ENCODE data around the gene NRP1.
"Not testable (repeated sequence)": the region's sequence is repeated elsewhere in the genome, so short reads cannot be mapped to it uniquely, and the experiment has no call there.

NRP1 gene

GRCh38 chr10:33306701-33307519 is 27.6 kb downstream of the NRP1 start:
- Mint-ChIP-seq H3K27ac (ENCODE audit: low read depth) (no peak overlapping the region), H3K9me3 (no peaks in the 10 kb centered on the region), H3K27me3 (peaks cover 25% of the 10 kb centered on the region), H3K36me3 (ENCODE audit: insufficient read depth) (peaks cover 3% of the 10 kb centered on the region), H3K4me3 (no peak overlapping the region), H3K4me1 (no peaks in the 10 kb centered on the region)
- ATAC-seq (replicated peaks; ENCODE audit: extremely low read depth, poor library complexity, severe bottlenecking) (no peak), DNase-seq (ENCODE audit: low spot score in 2 of 2) (no peak)

GRCh38 chr10:33306126-33306525 is 28.3 kb downstream of the NRP1 start:
- no peak for ATAC-seq (replicated peaks; ENCODE audit: extremely low read depth, poor library complexity, severe bottlenecking)
- Mint-ChIP-seq H3K4me3 (no peak overlapping the region), H3K27ac (ENCODE audit: low read depth) (no peak overlapping the region), H3K27me3 (peaks cover 30% of the 10 kb centered on the region), H3K9me3 (no peaks in the 10 kb centered on the region), H3K36me3 (ENCODE audit: insufficient read depth) (peaks cover 3% of the 10 kb centered on the region), H3K4me1 (no peaks in the 10 kb centered on the region)
- no peak for DNase-seq (ENCODE audit: low spot score in 2 of 2)

GRCh38 chr10:33304423-33305225 is 29.8 kb downstream of the NRP1 start:
- ATAC-seq (replicated peaks; ENCODE audit: extremely low read depth, poor library complexity, severe bottlenecking) (no peak), DNase-seq (ENCODE audit: low spot score in 2 of 2) (no peak)
- Mint-ChIP-seq H3K9me3 (no peaks in the 10 kb centered on the region), H3K4me3 (no peak overlapping the region), H3K27ac (ENCODE audit: low read depth) (no peak overlapping the region), H3K27me3 (peaks cover 33% of the 10 kb centered on the region), H3K36me3 (ENCODE audit: insufficient read depth) (peaks cover 3% of the 10 kb centered on the region), H3K4me1 (no peaks in the 10 kb centered on the region)

DNA sequence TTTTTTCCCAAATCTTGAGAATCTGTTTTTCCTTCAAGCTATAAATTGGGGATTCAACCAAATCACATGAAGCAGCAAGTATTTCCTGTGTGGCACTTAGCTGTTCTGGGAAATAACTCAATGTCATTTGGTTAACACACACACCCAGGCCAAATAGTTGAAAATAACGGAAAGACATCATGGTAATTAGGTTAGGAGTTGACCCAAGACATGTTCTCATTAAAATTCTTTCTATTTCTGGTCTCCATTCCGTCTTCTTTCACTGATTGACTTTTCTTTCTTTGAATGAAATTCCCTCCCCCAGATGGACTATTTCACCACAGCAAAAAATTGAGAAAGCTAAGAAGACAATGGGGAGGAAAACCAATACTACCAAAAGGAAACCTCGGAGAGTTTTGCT is 30.5 kb downstream of the NRP1 start:
- Mint-ChIP-seq H3K27ac (ENCODE audit: low read depth) (no peak overlapping the region), H3K4me1 (no peaks in the 10 kb centered on the region), H3K36me3 (ENCODE audit: insufficient read depth) (peaks cover 3% of the 10 kb centered on the region), H3K4me3 (no peak overlapping the region), H3K9me3 (no peaks in the 10 kb centered on the region), H3K27me3 (peaks cover 33% of the 10 kb centered on the region)
- no peak for DNase-seq (ENCODE audit: low spot score in 2 of 2)
- ATAC-seq (replicated peaks; ENCODE audit: extremely low read depth, poor library complexity, severe bottlenecking): no peak

GRCh38 chr10:33302208-33302829 is 32.1 kb downstream of the NRP1 start:
- Mint-ChIP-seq H3K27me3 (peaks cover 33% of the 10 kb centered on the region), H3K36me3 (ENCODE audit: insufficient read depth) (peaks cover 3% of the 10 kb centered on the region), H3K4me3 (no peak overlapping the region), H3K9me3 (no peaks in the 10 kb centered on the region), H3K27ac (ENCODE audit: low read depth) (no peak overlapping the region), H3K4me1 (no peaks in the 10 kb centered on the region)
- ATAC-seq (replicated peaks; ENCODE audit: extremely low read depth, poor library complexity, severe bottlenecking) (no peak), DNase-seq (ENCODE audit: low spot score in 2 of 2) (no peak)

DNA sequence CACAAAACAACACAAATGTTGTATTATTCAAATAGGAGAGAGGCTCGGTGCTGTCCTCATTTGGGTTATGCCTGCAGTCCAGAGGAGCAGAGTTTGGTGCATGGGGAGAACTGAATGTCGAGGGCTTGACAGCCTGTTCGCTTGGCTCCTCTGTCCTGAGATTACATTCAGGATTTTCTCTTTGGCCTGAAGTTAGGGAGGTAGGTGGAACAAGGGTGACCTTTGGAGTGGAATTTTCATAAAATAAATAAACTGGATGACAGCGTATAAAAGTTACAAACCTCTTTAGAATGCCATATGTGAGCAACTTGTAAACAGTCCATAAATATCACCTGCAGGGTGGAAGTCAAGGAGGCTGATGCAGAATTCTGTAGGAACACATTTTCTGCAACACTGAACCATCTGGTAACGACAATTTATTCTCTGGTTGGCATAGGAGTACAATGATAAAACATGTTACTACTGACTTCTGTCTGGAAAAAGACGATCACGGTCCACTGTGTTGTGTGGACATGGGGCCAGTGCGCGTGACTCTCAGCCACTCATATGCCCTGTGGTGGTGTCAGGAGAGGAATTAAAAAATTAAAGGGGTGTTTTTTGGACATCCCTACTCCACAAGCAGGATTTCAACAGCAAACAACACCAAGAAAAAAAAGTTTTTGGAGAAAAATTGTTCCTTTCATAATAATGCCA is 33.2 kb downstream of the NRP1 start:
- peaks cover 33% of the 10 kb centered on the region for H3K27me3 Mint-ChIP-seq
- no peak overlapping the region for H3K4me3 Mint-ChIP-seq
- ATAC-seq (replicated peaks; ENCODE audit: extremely low read depth, poor library complexity, severe bottlenecking) (no peak), DNase-seq (ENCODE audit: low spot score in 2 of 2) (no peak)
- no peaks in the 10 kb centered on the region for H3K4me1 Mint-ChIP-seq
- no peak overlapping the region for H3K27ac Mint-ChIP-seq (ENCODE audit: low read depth)
- H3K36me3 Mint-ChIP-seq (ENCODE audit: insufficient read depth): peaks cover 3% of the 10 kb centered on the region
- no peaks in the 10 kb centered on the region for H3K9me3 Mint-ChIP-seq

DNA sequence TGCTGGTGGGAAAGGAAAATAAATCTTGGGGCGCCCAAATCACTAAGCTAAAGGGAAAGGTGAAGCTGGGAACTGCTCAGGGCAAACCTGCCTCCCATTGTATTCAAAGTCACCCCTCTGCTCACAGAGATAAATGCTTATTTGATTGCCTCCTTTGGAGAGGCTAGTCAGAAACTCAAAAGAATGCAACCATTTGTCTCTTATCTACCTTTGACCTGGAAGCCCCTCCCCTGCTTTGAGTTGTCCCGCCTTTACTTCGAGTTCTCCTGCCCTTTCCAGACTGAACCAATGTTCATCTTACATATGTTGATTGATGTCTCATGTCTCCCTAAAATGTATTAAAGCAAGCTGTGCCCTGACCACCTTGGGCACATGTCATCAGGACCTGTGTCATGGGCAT is 33.9 kb downstream of the NRP1 start:
- DNase-seq (ENCODE audit: low spot score in 2 of 2); H3K9me3 Mint-ChIP-seq; H3K4me3 Mint-ChIP-seq; ATAC-seq (replicated peaks; ENCODE audit: extremely low read depth, poor library complexity, severe bottlenecking); H3K36me3 Mint-ChIP-seq (ENCODE audit: insufficient read depth); H3K4me1 Mint-ChIP-seq; H3K27ac Mint-ChIP-seq (ENCODE audit: low read depth): not testable (repeated sequence)
- peaks cover 33% of the 10 kb centered on the region for H3K27me3 Mint-ChIP-seq

GRCh38 chr10:33298893-33299292 is 35.6 kb downstream of the NRP1 start:
- H3K9me3 Mint-ChIP-seq: no peaks in the 10 kb centered on the region
- no peak for ATAC-seq (replicated peaks; ENCODE audit: extremely low read depth, poor library complexity, severe bottlenecking)

DNA sequence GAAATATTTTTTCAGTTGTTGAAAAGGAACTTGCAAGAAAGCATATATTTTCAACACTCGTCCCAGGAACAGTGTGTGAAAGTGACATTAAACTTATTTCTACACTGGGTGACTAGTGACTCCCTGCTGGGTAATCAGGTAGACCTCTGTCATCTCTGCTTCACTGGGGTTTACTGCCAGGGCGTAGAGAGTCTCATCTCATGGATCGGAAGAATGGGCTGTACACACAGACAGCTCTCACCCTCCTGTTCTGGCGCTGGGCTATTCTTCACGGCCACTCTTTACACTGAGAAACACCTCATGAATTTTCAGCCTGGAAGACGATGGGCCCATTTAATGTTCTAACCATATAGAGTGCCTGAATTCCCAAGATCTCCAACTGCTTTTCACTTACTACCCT is 36.4 kb downstream of the NRP1 start:
- Mint-ChIP-seq H3K36me3 (ENCODE audit: insufficient read depth) (no peaks in the 10 kb centered on the region), H3K9me3 (no peaks in the 10 kb centered on the region), H3K4me3 (no peak overlapping the region), H3K4me1 (no peaks in the 10 kb centered on the region), H3K27ac (ENCODE audit: low read depth) (no peak overlapping the region), H3K27me3 (peaks cover 39% of the 10 kb centered on the region)
- no peak for ATAC-seq (replicated peaks; ENCODE audit: extremely low read depth, poor library complexity, severe bottlenecking)
- DNase-seq (ENCODE audit: low spot score in 2 of 2): no peak

More at GRCh38 chr10:33298893-33299292, 35.6 kb downstream of the NRP1 start:
- H3K36me3 Mint-ChIP-seq (ENCODE audit: insufficient read depth): no peaks in the 10 kb centered on the region
- no peak overlapping the region for H3K27ac Mint-ChIP-seq (ENCODE audit: low read depth)
- no peak overlapping the region for H3K4me3 Mint-ChIP-seq
- no peak for DNase-seq (ENCODE audit: low spot score in 2 of 2)
- H3K4me1 Mint-ChIP-seq: no peaks in the 10 kb centered on the region
- H3K27me3 Mint-ChIP-seq: peaks cover 36% of the 10 kb centered on the region

DNA sequence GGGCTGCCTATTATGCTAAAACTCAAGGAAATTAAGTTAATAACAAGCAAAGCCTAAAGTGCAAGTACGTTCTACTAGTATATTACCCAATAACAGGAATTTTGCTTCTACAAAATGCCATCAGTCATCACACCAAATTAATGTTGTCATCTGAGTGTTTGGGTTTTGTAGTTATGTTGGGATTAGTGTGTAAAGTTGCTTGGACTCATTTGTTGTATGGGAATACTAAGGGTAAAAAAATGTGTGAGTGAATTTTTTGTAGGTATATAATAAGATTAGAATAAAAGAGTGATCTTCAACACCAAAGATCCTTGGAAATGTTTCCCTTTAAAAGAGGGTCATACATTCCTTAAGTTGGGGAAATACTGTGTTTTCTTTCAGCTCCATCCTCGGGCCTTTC is 38.6 kb downstream of the NRP1 start:
- no peak overlapping the region for H3K27ac Mint-ChIP-seq (ENCODE audit: low read depth)
- H3K36me3 Mint-ChIP-seq (ENCODE audit: insufficient read depth): peaks cover 1% of the 10 kb centered on the region
- ATAC-seq (replicated peaks; ENCODE audit: extremely low read depth, poor library complexity, severe bottlenecking): no peak
- no peaks in the 10 kb centered on the region for H3K9me3 Mint-ChIP-seq
- H3K27me3 Mint-ChIP-seq: peaks cover 38% of the 10 kb centered on the region
- no peak overlapping the region for H3K4me3 Mint-ChIP-seq
- no peaks in the 10 kb centered on the region for H3K4me1 Mint-ChIP-seq
- no peak for DNase-seq (ENCODE audit: low spot score in 2 of 2)

DNA sequence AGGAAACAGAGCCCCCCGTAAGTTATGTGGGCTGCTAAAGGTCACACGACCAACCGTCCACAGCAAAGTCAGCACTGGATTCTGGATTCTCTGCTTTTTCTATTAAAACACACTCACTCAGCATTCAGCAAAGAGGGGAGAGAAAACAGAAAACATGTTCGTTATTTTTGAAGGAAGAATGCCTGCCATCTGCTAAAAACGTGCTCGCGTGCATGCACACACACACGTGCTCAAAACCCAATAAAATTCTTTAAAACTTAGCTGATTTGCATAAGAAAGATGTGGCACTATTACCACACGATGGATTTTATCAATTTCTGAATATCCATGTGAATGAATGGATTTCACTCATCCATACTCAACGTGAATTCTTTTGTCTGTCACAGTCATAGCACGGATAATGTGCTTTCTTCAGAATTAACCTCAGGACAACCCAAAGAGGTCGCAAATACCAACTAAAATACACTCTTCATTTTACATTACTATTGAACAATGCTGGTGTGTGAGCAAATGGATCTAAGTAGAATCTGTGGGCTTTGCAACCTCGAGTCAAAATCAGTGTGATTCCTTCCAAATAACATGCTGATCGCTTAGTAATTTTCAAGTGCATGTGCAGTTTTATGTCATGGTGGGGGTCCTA is 40.8 kb downstream of the NRP1 start:
- Mint-ChIP-seq H3K9me3 (no peaks in the 10 kb centered on the region), H3K4me3 (no peak overlapping the region), H3K4me1 (no peaks in the 10 kb centered on the region), H3K27me3 (peaks cover 47% of the 10 kb centered on the region), H3K27ac (ENCODE audit: low read depth) (no peak overlapping the region), H3K36me3 (ENCODE audit: insufficient read depth) (peaks cover 1% of the 10 kb centered on the region)
- no peak for ATAC-seq (replicated peaks; ENCODE audit: extremely low read depth, poor library complexity, severe bottlenecking)
- DNase-seq (ENCODE audit: low spot score in 2 of 2): no peak

GRCh38 chr10:33293076-33293475 is 41.4 kb downstream of the NRP1 start:
- H3K4me1 Mint-ChIP-seq: no peaks in the 10 kb centered on the region
- no peak for ATAC-seq (replicated peaks; ENCODE audit: extremely low read depth, poor library complexity, severe bottlenecking)
- DNase-seq (ENCODE audit: low spot score in 2 of 2): no peak
- peaks cover 53% of the 10 kb centered on the region for H3K27me3 Mint-ChIP-seq
- H3K4me3 Mint-ChIP-seq: no peak overlapping the region
- H3K9me3 Mint-ChIP-seq: no peaks in the 10 kb centered on the region
- no peak overlapping the region for H3K27ac Mint-ChIP-seq (ENCODE audit: low read depth)
- H3K36me3 Mint-ChIP-seq (ENCODE audit: insufficient read depth): peaks cover 1% of the 10 kb centered on the region

Data from central memory CD8-positive, alpha-beta T cell (primary cell).